Smooth muscle cell (in vitro differentiated cells): Measurements from ENCODE around the gene STT3B. TPM values are rescaled to one million over a fixed set of nuclear protein-coding genes. Genes with fewer than 3 reads are reported as not detected.

Experiments
- DNase-seq: peaks from one replicate; lab custom pipeline; 2025; ENCODE audit not compliant: unreplicated experiment; lab: John Stamatoyannopoulos, UW
- H2AFZ ChIP-seq: fragments of 200-600 bp; sonication (generic); 2 replicates; pipeline ENCODE4 v1.6.0; 2016; ENCODE audit warnings: antibody characterized with exemption, low read depth, mild to moderate bottlenecking
- H3F3A ChIP-seq: fragments of 200-600 bp; sonication (generic); 2 replicates; pipeline ENCODE4 v1.6.0; 2017; ENCODE audit warnings: antibody characterized with exemption, low read depth
- H3K27ac ChIP-seq: fragments of 200-600 bp; sonication (generic); 2 replicates; pipeline ENCODE4 v1.5.1; 2016; ENCODE audit warnings: low read depth, mild to moderate bottlenecking
- H3K27me3 ChIP-seq: fragments of 200-600 bp; sonication (generic); 2 replicates; pipeline ENCODE4 v1.6.1; 2016; ENCODE audit warnings: low read depth, mild to moderate bottlenecking
- H3K36me3 ChIP-seq: fragments of 200-600 bp; sonication (generic); 2 replicates; pipeline ENCODE4 v1.5.1; 2016; ENCODE audit warnings: low read depth
- H3K4me1 ChIP-seq: fragments of 200-600 bp; sonication (generic); 2 replicates; pipeline ENCODE4 v1.5.1; 2016; ENCODE audit warnings: low read depth
- H3K4me2 ChIP-seq: fragments of 200-600 bp; sonication (generic); 2 replicates; pipeline ENCODE4 v1.6.0; 2016; ENCODE audit warnings: mild to moderate bottlenecking
- H3K4me3 ChIP-seq: fragments of 200-600 bp; sonication (generic); 2 replicates; pipeline ENCODE4 v1.5.1; 2016; ENCODE audit warnings: mild to moderate bottlenecking
- H3K79me2 ChIP-seq: fragments of 200-600 bp; sonication (generic); 2 replicates; pipeline ENCODE4 v1.6.0; 2016; ENCODE audit warnings: low read depth, mild to moderate bottlenecking
- H3K9ac ChIP-seq: fragments of 200-600 bp; sonication (generic); 2 replicates; pipeline ENCODE4 v1.6.0; 2016; ENCODE audit warnings: low read depth
- H3K9me3 ChIP-seq: fragments of 200-600 bp; sonication (generic); replicated peaks from 2 replicates; pipeline ENCODE4 v1.5.1; 2016; ENCODE audit warnings: low read depth
- H4K20me1 ChIP-seq: fragments of 200-600 bp; sonication (generic); 2 replicates; pipeline ENCODE4 v1.6.0; 2016; ENCODE audit warnings: low read depth
- WGBS: methylation state at CpG from one replicate; pipeline ENCODE4 v1.1.7; 2016; ENCODE audit warnings: low lambda C conversion rate; 5-methylcytosine and 5-hydroxymethylcytosine counted together
- polyA plus RNA-seq: library from polyadenylated mRNA; unstranded; fragments of >200 nt; fragmentation: Nextera tagmentation; extraction: Ambion mirVana; gene quantifications from 2 replicates; pipeline ENCODE4 v1.2.1, GENCODE V29; 2016
- total RNA-seq: library from RNA; depleted of rRNA; stranded (reverse); fragments of >200 nt; gene quantifications from 2 replicates; pipeline ENCODE4 v1.2.3, GENCODE V29; 2014
- TF ChIP-seq, protein P1 (sequence below): fragments of 200-600 bp; sonication (generic); IDR thresholded peaks from 2 replicates; pipeline ENCODE4 v1.5.1; 2017; ENCODE audit warnings: borderline replicate concordance, mild to moderate bottlenecking, antibody characterized with exemption; ENCODE audit not compliant: insufficient read depth, poor library complexity, severe bottlenecking

Gene STT3B
- total and polyA plus RNA-seq, 2 experiments from 2014 or later, result 79.1 to 191 TPM

DNA sequence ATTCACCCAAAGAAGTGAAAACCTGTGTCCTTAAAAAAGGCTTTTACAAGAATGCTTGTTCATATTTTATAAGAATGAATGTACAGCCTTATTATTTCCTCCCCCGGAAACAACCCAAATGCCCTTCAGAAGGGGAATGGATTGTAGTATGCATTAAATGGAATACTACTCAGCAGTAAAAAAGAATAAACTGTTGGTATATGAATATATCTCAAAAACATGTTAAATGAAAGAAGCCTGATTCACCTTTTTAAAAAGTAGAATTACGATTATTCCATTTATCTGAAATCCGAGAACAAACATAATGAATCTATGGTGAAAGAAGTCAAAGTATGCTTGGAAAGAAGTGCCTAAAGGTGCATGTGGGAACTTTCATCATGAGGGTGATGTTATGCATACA, 20.5 kb downstream of the STT3B start:
- H3K27me3 ChIP-seq, result no peaks in the 10 kb centered on the region
- H3K4me3 ChIP-seq, result no peak overlapping the region
- no peak for DNase-seq
- H3K27ac ChIP-seq, result no peak overlapping the region
- no peaks in the 10 kb centered on the region for H3F3A ChIP-seq
- peaks cover 98% of the 10 kb centered on the region for H3K79me2 ChIP-seq
- no peak overlapping the region for H3K4me2 ChIP-seq
- H2AFZ ChIP-seq, result no peak overlapping the region
- H3K36me3 ChIP-seq, result no peaks in the 10 kb centered on the region
- H3K4me1 ChIP-seq, result no peaks in the 10 kb centered on the region
- TF ChIP-seq, protein P1, sequence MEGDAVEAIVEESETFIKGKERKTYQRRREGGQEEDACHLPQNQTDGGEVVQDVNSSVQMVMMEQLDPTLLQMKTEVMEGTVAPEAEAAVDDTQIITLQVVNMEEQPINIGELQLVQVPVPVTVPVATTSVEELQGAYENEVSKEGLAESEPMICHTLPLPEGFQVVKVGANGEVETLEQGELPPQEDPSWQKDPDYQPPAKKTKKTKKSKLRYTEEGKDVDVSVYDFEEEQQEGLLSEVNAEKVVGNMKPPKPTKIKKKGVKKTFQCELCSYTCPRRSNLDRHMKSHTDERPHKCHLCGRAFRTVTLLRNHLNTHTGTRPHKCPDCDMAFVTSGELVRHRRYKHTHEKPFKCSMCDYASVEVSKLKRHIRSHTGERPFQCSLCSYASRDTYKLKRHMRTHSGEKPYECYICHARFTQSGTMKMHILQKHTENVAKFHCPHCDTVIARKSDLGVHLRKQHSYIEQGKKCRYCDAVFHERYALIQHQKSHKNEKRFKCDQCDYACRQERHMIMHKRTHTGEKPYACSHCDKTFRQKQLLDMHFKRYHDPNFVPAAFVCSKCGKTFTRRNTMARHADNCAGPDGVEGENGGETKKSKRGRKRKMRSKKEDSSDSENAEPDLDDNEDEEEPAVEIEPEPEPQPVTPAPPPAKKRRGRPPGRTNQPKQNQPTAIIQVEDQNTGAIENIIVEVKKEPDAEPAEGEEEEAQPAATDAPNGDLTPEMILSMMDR, result no peak
- H4K20me1 ChIP-seq, result peaks cover 94% of the 10 kb centered on the region
- no peaks in the 10 kb centered on the region for H3K9me3 ChIP-seq
- no peak overlapping the region for H3K9ac ChIP-seq
- over 99% methylated on average over 3 of the region's 3 CpGs for WGBS

DNA sequence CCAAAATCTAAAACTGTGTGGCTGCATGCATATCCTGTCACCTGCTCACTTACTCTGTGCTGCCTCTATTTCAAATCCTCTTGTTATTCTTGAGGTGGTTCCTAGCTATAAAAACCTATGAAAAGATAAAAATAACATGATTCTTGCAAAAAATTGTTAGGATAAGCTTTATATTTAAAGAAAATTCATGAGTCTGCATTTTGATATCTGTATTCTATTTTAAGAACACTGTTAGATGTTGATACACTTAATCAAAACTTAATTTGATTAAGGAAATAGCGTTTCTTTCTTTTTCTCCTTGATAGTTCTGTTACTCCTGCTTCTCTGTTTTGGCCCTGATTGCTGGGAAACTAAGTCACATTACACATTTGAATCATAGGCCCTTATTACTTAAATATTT, 22.5 kb downstream of the STT3B start:
- H3F3A ChIP-seq, result no peaks in the 10 kb centered on the region
- WGBS, result 93% methylated on average over 1 of the region's 1 CpG
- H3K4me3 ChIP-seq, result no peak overlapping the region
- no peaks in the 10 kb centered on the region for H3K9me3 ChIP-seq
- no peak overlapping the region for H3K27ac ChIP-seq
- H4K20me1 ChIP-seq, result peaks cover 90% of the 10 kb centered on the region
- H2AFZ ChIP-seq, result no peak overlapping the region
- no peaks in the 10 kb centered on the region for H3K27me3 ChIP-seq
- DNase-seq, result no peak
- H3K4me1 ChIP-seq, result no peaks in the 10 kb centered on the region
- peaks cover 98% of the 10 kb centered on the region for H3K79me2 ChIP-seq
- H3K4me2 ChIP-seq, result no peak overlapping the region
- no peak overlapping the region for H3K9ac ChIP-seq
- no peaks in the 10 kb centered on the region for H3K36me3 ChIP-seq
- TF ChIP-seq, protein P1, result no peak

DNA sequence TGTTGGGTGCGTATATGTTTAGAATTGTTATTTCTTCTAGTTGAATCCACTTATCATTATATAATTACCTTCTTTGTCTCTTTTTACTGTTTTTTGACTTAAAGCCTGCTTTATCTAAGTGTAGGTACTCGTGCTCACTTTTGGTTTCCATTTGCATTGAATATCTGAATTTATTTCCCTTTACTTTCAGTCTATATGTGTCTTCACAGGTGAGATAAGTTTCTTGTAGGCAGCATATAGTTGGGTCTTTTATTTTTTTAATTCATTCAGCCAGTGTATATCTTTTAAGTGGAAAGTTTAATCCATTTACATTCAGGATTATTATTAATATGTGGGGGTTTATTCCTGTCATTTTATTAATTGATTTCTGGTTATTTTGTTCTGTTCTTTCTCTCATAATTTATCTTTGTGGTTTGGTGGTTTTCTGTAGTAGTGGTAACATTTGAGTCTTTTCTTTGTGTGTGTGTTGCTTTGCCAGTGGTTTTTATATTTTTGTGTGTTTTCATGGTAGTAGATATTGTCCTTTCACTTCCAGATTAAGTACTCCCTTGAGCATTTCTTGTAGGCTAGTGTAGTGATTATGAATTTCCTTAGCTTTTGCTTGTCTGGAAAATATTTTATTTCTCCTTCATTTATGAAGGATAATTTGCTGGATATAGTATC, 27.3 kb downstream of the STT3B start:
- H3K9ac ChIP-seq, result no peak overlapping the region
- H2AFZ ChIP-seq, result no peak overlapping the region
- peaks cover 89% of the 10 kb centered on the region for H4K20me1 ChIP-seq

More for the DNA sequence above, 27.3 kb downstream of the STT3B start:
- no peak for DNase-seq
- WGBS, result 97% methylated on average over 2 of the region's 2 CpGs
- Histone ChIP-seq H3K4me1 (peaks cover 6% of the 10 kb centered on the region), H3K27me3 (no peaks in the 10 kb centered on the region), H3K4me2 (no peak overlapping the region), H3F3A (no peaks in the 10 kb centered on the region), H3K4me3 (no peak overlapping the region), H3K79me2 (peaks cover 100% of the 10 kb centered on the region), H3K9me3 (no peaks in the 10 kb centered on the region), H3K27ac (no peak overlapping the region), H3K36me3 (no peaks in the 10 kb centered on the region)
- TF ChIP-seq, protein P1, result no peak
